Activated CD4-positive, alpha-beta T cell treated with anti-CD3 and anti-CD28 coated beads for 24 hours (primary cell): ENCODE data around the gene ANO10.
"Not testable (repeated sequence)": the region's sequence is repeated elsewhere in the genome, so short reads cannot be mapped to it uniquely, and the experiment has no call there.

ENCODE experiments used
- DNase-seq, 2 donors: peaks; one replicate each; pipeline ENCODE4 v3.0.0-alpha.2; 2020; ENCODE audit warnings: low read depth in 2 of 2

ANO10 gene

DNA sequence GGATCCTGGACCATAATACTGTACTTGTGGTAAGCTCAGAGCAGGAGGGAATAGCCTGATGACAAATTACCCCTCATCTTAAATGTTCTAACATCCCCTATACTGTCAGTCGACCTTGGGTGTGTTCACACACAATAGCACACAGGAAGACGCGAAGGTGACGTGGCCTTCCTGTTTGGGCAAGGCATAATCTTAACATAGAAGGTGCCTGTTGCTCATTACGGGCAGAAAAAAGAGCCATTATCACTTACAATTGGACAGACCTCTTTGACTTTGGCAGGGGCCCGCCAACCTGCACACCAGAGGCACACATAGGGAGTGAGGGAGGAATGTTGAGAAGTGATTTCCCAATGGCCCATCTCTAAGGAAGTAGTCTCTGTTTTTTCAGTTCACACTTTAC, 144.2 kb downstream of the ANO10 start:
- DNase-seq, result peak; percentile 6 to 25

DNA sequence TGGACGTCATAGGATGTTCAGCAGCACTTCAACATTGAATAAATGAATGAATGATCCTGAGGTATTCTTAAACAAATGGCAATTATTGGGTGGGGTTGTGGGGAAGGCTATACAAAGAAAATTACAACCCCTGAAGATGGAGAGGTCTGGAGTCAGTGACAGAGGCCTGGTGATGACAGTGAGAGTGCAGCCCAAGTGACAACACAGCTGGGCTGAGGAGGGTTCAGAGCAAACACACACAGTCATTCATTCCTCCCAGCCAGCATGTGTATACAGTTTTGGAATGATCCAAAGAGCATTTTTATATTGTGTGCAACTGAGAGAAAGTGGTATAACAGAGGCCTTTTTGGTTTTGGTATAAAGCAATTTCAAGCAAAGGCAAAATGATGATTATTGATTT, 148.1 kb downstream of the ANO10 start:
- DNase-seq, result no peak

DNA sequence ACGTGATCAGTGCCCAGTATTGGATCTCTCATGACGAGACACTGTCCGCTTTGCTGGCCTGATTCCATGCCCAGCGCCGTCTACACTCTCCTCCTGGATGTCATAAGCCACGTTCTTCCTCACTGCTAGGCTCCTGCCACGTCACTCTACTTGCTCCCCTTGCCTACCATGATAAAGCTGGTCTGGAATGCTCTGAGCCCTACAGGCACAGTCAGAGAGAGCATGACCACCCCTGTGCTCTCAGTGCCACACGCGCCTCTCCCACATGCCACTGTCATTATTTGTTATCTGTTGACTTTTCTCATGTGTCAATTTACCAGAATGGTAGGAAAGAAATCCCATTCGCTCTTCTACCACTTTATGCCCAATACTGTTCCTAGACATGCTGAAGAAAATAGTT, 148.6 kb downstream of the ANO10 start:
- no peak for DNase-seq

DNA sequence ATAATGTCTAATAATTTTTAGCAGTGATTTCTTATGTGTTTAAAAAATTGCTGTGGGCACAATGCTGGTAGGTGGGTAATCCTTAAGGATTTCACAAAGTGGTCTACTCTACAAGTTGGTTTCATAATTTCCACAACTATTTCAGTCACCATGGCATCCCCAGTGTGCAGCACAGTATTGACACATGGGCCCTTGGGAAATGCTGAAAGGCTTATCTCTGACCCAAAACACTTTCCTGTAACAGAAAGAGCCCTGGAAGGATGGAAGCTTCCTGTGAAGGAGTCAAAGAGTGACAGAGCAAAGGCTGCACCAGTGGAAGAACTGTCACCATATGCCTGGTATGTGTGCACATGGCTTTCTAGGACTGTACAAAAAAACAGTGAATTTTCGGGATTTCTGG, 153.7 kb downstream of the ANO10 start:
- DNase-seq, result no peak

DNA sequence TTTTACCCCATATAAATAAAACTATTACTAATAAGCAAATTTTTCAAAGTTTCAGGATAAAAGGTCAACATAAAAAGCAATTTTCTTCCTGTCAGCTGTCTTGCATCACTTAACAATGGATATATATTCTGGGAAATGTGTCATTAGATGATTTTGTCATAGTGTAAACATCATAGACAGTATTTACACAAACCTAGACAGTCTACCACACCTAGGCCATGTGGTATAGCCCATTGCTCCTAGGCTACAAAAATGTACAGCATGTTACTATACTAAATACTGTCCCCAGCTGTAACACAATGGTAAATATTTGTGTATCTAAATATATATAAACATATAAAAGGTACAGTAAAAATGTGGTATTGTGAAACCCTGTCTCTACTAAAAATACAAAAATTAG, 156.7 kb downstream of the ANO10 start:
- DNase-seq, result no peak

DNA sequence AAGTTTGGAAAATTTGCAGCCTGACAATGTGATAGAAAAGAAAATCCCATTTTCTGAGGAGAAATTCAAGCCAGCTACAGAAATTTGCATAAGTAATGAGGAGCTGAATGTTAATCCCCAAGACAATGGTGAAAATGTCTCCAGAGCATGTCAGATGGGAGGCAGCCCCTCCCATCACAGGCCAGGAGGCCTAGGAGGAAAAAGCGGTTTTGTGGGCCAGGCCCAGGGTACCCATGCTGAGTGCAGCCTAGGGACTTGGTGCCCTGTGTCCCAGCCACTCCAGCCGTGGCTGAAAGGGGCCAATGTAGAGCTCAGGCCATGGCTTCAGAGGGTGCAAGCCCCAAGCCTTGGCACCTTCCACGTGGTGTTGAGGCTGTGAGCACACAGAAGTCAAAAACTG, 159.2 kb downstream of the ANO10 start:
- DNase-seq, result not testable (repeated sequence)

DNA sequence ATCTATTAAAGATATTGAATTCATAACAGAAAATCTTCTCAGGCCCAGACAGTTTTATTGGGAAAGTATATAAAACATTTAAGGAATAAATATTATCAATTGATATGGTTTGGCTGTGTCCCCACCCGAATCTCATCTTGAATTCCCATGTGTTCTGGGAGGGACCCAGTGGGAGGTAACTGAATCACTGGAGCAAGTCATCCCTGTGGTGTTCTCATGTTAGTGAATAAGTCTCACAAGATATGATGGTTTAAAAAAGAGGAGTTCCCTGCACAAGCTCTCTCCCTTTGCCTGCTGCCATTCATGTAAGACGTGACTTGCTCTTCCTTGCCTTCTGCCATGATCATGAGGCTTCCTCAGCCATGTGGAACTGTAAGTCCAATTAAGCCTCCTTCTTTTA, 160.5 kb downstream of the ANO10 start:
- DNase-seq, result no peak

DNA sequence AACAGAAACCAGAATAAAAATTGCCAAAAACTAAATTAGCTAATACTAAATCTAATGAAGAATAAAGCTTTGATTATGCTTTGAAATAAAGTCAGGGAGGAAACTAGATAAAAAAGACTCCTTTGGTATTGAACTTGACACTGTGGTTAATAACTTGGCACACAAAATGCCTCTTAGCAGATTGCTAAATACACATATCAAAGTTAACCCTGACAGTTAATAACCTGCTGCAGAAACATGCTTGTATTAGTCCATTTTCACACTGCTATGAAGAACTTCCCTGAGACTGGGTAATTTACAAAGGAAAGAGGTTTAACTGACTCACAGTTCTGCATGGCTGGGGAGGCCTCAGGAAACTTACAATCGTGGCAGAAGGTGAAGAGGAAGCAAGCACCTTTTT, 164.8 kb downstream of the ANO10 start:
- DNase-seq, result not testable (repeated sequence)

DNA sequence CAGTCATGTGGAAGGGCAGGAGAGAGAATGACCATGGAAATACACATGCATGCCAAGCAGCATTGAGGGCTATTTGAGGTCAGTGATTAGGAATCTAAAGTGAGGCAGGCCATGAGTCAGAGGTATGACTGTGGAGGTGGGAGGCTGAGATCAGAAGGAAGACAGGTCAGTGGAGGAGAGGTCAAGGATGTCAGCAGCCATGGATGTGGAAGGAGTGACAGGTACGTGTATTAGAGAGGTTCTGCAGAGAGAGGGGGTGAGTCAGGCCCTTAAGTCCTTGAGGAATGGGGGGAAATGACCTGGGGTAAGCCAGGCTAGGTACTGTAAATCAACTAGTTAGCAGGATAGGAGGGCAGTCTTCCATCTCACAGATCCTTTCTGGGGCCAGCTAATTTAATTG, 166.6 kb downstream of the ANO10 start:
- DNase-seq, result no peak

DNA sequence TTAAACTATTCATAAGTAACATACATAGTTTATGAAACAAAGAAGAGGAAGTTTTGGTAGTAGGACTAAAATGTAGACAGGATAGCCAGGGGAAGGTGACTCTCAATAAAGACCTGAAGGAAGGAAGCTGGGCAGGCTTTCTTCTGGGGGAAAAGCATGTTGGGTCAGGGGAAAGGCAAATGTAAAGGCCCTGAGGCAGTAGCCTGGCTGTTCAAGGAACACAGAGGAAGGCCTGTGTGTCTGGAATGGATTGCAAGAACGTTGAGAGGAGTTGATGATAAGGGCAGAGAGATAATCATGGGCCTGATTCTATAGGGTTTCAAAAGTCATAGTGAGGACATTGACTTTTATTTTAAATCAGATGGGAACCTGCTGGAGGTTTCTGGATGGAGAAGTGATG, 167.8 kb downstream of the ANO10 start:
- DNase-seq, result no peak

DNA sequence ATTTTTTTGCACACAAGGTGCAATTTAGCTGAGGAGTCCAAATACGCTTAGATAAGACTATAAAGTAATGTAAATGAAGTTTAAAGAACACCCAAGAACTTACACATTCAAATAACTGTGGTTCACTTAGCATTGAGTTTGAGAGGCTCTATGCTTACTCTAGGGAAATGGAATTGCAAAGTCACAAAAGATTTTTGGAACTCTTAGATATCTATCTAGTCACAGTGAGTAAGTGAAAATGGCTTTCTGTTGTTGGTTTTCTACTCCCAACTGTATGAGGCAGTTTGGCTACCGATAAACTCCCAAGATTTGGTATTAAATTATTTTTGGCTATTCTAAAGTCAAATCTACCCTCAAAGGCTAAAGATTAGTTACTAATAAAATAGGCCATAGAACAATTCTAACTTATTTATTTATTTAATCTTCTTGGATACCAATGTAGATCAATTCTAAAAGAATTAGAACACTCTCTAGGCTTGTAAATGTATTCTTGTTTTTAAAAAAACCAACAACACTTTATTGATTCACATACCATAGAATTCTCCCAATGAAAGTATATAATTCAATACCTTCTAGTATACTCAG, 170.0 kb downstream of the ANO10 start:
- DNase-seq, result no peak

DNA sequence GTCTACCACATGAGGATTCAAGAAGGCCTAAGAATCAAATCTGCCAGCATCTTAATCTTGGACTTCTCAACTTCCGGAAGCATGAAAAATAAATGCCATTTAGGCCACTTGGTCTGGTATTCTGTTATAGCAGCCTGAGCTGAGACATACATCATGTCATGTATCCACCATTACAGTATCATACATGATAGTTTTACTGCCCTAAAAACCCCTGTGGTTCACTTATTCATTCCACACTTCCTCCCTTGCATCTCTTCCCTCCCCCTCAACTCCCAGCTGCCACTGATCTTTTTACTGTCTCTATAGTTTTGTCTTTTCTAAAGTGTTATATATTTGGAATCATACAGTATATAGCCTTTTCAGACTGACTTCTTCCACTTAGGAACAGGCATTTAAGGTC, 173.7 kb downstream of the ANO10 start:
- no peak for DNase-seq

DNA sequence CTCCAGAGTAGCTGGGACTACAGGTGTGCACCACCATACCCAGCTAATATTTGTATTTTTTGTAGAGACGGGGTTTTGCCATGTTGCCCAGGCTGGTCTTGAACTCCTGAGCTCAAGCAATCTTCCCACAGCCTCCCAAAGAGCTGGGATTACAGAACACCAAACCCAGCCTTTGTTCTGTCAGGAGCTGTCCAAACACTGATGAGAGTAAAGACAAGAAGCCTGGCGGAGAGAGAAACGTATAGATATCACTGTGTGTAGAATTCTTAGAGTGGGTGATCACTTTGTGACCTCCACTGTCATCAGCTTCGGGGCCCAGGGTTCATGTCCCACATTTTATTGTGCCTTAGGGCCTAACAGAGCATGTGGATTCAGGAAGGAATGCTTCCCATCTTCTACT, 176.0 kb downstream of the ANO10 start:
- no peak for DNase-seq

DNA sequence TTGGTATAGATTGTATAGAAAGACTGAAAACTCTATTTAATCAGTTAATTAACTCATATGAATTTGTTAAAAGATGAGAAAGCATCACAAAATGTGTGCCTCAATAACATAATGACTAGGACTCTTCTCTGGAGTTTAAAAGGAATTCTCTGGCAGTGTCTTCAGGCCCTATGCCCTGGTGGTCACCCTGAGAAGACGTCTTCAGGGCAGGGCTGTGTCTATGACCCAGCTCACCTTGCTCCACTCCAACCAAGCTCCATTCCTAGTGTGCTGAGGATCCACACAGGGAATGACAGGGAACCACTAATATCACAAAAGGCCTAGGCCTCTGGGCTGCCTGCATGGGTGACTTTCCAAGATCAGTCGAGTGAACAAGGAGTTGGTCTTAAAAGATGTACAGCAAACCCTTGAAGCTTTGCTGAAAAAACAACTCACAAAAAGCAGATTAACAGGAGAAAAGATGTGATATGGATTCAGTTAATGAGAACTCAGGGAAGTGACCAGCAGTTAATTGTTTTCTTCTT, 178.9 kb downstream of the ANO10 start:
- DNase-seq, result no peak

DNA sequence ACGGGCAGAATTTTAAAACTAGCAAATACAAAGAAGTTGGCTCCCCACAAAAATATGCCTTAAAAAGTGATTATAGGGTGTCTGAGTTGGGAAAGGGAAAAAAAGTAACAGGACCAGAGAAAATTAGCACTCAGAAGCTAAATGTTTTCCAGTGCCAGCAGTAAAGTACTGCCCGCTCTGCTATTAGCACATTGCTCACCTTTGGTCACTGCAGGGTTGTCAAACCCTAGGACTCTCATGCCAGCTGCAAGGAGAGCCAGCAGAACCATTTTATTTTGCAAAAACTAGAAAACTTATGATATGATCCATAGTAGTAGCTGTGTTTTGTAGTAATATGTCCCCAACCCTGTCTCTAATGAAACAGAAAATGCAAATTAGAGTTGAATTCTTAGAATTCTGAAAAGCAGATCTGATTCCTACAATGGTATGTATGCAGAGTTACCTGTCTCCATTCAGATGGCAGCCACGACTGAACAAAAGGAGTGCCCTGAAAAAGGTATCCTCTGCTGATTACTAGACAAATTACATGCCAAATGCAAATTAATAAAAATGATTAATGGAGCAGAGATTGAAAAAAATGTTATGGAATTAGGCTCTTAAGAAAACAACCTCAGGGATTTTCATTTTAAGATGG, 185.2 kb downstream of the ANO10 start:
- DNase-seq, result no peak

DNA sequence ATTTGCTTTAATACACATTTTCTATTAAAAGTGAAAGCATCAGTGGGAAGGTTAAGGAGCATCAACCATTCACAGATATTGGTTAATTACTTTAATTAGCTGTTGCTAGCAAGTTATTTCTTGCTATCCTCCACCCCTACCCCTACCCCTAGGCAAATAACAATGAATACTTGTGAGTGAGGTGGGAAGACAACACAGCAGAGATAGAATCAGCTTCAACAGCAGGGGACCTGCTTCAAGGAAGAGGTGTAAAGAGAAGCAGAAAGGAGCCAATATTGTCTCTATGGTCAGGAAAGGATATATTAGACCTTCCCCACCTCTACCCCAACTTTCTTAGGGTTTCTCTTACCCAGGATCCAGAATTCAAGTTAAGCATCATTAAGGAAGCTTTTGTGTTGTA, 186.1 kb downstream of the ANO10 start:
- no peak for DNase-seq

DNA sequence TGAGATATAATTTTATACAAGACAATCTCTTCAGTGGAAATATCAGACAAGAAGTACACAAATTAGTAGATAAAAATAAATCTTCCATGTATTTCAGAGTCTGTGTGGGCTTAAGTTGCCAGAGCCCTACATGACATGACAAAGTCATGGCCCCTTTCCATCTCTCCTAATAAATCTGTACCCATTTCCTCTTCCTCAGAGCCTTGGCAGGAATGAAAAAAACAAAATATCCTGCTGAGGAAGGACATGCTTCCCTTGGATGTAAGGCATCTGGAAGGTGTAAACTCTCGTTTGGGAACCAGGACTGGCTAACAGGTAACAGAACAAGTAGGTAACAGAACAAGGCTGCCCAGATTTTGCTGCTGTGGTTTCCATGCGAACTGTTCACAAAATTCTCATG, 187.4 kb downstream of the ANO10 start:
- no peak for DNase-seq

DNA sequence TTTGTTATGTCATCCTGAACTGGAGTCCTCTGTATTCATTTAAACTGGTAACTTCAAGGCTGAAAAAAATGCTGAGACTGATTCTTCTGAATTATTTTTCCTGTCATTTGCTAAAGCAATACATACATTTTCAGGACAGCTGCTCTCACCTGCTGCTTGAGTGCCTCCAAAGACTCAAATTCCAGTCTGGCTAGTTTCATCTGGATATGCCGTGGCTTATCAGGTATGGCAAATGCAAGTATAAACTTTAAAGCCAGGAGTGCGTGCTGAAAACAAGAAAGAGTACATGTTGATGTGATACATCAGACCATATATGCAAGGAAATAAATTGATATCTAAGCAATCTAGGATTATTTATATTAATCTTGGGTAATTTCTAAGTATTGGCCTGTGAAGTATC, 189.3 kb downstream of the ANO10 start:
- no peak for DNase-seq

DNA sequence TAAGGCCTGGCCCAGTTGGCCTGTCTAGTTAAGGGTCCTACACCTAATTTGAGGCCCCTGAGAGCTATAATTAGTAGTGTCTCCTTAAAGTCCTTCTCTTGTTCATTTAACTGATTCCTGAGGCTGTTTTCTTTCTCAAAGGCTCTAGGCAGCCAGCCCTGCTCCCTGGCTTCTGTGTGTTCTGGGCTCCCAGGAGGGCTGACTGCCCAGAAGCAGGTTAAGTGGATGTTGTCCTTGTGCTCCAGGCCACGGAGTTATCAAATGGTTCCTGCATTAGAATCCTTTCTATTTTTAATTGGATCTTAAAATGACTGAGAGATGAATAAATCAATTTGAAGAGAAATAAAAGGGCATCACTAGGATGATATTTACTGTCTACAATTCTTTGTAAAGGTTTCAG, 195.4 kb downstream of the ANO10 start:
- DNase-seq, result no peak

DNA sequence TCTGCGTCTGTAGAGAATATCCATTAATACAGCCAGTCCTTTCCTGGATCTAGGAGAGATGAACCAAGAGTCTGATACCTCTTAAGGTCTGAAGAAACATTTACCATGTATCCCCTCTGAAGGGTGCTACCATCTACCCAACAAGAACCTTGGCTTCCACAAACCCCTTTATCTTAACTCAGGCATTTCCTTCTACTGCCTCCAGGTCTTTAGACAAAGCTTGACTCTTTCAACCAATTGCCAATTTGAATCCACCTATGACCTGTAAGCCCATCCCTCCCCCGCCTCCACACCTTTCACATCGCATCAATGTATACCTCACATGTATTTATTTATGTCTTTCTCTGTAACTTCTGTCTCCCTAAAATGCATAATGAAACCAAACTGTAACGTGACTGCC, 196.0 kb downstream of the ANO10 start:
- no peak for DNase-seq

DNA sequence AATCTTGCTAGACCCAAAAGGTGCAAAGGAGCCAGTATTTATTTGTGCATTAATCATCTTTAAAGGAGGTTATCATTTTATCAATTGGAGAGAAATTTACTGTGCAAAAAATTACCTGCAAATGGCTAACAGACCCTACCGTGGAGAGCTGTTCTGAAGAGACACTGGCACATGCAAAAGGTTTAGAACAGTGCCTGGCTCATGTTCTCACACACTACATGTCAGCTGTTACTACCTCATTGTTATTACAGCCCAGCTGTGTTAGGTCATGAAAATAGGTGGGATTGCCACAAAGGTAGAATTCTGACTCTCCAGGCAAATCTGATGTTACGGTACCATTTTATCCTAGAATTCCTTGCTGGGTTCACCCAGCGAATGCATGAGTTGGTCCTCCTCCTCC, 198.2 kb downstream of the ANO10 start:
- DNase-seq, result no peak

DNA sequence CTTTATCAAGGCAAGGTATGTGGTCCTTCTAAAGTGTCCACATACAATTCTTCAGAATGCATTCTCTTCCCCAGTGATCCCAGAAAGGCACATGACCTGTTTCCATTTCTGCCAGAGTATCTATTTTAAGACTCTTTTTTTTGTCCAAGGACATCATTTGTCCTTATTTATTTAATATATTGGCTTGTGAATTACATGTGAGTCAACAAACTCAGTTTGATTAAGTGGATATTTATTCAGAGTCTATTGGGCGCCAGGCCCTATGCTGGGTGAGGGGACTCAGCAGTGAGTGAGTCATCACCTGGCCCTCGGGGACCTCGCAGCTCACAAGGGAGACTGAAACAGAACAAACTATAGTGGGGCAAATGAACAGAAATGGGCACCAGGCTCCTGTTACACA, 198.7 kb downstream of the ANO10 start:
- no peak for DNase-seq

DNA sequence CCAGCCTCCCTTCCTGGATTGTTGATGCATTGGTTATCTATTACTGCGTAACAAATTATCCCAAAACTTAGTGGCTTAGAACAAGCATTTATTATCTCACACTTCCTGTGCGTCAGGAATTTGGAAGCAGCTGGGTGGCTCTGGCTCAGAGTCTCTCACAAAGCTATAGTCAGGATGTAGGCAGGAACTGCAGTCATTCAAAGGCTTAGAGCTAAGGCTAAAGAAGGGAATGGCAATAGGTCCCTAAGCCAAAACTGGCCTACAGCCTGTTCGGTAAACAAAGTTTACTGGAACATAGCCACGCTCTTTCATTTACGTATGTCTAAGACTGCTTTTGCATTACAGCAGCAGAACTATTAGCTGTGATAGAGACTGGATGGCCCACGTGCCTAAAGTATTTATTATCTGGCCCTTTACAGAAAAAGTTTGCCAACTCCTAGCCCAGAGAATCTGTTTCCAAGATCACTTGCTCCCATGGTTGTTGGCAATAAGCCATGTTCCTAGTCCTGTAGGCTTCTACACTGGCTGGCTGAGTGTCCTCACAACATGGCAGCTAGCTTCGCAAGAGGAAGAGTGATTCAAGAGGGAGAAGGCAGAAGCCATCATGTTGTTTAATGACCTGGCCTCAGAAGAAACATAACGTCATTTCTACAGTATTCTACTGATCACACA, 203.1 kb downstream of the ANO10 start:
- DNase-seq, result no peak
